ENCODE measurements around the gene GRK5.

GRK5 gene

DNA sequence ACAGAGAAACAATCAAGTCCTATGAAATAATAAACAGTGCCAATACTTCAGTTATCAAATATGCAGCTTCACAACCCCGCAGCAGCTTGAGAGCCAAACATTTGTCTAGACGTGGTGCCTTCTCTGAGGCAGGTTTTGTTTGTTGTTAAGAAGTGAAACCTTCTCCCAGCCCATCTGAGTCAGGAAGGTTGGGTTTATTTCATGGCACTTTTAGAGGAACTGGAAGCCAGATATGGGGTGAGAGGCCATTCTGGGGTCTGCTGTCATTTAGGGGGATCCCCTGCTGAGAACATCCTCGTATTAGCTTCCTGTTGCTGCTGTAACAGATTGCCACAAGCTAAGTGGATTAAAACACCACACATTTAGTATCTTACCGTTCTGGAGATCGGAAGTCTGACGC lies 113.6 kb downstream of the GRK5 start:
- DNase-seq = no peak

DNA sequence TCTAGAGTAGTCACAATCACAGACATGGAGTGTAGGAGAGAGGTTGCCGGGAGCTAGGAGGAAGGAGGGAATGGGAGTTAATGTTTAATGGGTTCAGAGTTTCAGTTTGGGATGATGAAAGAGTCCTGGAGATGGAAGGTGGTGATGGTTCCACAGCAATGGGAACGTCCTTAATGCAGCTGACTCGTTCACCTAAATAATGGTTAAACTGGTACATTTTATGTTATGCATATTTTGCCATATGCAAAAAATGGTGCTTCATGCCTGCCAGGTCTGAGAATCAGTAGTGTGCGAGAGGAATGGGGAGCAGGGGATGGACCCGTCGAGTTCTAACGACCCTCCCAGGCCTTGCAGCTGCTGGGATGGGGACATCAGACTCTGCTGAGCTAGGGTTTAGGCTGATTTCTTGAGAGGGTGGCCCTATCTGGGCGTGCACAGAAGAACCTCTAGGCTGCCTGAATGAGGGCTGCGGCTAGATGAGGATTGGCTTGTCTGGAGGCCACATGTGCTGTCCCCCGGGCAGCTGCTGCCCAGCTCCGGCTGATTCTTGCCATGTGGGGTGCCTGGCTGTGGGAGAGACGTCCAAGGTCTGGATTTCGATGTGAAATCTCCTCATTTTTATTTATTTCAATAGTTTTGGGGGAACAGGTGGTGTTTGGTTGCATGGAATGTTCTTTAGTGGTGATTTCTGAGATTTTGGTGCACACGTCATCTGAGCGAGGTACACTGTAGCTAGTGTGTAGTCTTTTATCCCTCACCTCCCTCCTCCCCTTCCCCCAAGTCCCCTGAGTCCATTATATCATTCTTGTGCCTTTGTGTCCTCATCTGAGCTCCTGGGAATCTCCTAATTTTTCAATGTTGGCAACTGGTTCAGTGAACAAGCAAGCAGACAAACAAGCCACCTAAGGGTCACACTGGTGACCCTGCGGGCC lies 116.0 kb downstream of the GRK5 start:
- no peak for DNase-seq

DNA sequence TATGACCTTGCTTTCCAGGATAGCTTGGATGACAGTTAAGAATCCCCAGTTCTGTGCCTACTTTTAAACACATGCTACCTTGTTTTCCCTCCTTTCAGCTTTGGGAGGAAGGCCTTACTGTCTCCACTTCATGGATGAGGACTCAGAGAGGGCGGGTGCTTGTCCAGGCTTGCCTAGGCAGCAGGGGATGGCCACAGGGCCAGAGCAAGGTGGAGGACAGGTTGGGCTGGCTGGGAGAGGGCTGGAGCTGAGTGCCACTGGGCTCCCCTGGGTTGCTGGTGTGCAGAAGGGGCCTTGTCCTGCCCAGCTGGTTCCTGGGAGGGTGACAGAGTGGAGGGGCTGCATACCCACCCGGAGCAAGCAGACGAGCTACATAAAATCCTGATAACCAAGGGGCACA lies 117.8 kb downstream of the GRK5 start:
- DNase-seq = peak in 1 of 2 experiments; percentile 35

DNA sequence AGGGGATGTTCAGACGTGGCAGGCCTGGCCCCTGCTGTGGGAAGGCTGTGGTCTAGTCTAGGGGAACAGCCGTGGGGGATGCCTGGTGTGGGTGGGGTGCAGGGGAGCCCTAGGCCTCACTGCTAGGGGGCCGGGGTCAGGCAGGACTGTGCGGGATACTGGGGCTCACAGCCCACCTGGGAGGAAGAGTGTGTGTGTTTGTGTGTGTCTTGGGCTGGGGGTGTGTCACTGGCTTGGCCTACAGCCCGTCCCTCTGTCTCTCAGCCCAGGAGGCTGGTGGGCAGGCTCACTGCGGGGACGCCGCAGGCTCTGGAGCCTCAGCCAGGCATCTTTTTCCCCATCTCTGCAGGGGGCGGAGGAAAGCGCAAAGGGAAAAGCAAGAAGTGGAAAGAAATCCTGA lies 118.8 kb downstream of the GRK5 start:
- no peak for DNase-seq

DNA sequence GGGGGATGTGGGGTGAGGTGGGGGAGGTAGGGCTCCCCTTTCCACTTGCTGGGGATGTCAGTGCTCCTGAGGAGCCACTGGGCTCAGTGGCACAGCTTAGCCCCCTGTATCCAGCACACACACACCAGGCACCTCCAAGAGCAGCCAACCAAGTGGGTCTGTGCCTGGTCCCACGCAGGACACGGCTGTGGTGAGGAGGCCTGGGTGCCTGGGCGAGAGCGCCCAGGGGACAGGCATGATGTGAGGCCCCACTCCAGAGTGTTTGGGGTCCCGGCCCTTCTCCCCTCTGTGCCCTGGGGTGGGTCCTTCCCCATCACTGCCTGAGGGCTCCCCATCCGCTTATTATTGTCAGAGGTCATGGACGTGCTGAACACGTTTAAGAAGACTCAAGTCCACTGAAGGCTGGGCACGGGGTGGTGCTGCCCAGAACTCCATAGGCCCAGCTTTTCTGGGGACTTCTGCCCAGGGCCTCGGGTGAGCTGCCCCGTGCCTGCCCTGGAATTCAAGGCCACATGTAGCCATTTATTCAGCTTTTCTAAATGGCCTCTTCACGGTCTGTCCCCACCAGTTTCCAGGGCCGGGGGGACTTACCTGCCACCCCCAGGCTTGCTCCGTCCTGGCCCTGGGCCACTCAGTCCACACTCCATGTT lies 119.8 kb downstream of the GRK5 start:
- no peak for DNase-seq

DNA sequence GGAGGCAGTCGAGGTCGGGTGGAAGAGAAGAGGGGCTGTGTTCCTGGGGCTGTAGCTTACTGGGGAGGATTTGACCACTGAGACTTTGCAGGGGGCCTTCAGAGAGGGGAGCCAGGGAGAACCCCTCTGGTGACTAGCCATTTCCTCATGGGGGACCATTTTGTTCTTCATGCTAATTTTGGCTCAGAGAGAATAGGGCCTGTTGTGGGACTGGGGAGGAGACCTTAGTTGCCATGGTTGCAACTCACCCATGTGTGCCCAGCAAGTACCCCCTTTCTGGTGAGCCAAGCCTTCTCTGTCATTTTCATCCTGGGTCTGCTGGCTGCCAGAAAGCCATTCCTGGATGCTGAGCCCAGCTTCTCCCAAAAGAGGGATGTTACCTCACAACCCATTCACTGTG lies 120.9 kb downstream of the GRK5 start:
- no peak for DNase-seq

DNA sequence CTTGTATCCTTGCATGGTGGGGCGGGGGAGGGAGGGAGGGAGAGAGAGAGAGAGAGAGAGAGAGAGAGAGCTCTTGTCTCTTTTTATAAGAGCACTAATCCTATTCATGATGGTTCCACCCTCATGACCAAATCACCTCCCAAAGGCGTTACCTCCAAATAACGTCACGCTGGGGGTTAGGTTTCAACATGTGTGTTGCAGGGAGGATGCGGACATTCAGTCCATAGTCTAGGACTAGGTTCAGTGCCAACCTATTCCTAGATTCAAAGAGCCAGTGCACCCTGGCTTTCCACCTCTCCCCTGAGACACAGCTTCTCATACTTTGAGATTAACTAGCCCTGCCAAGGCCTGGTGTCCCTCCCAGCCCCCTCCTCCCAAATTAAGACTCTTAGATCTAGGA lies 123.0 kb downstream of the GRK5 start:
- no peak for DNase-seq

DNA sequence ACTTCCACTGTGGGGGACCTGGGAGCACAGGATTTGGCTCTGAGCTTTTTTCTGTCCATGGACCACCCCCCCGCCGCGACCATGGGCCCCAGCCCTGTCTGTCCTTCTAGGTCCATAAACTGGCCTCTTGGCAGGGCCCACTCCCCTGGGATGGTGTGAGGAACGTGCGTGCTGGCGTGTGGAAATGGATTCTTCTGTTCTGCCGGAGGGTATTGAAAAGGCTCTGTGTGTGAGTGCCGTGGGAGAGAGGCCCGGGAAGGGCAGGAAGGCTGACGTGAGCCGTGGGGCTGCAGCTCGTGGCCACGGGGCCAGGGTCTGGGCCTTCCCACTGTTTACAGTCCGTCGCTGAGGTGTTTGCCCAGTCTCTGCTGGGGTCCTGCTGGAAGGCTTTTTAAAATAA lies 123.7 kb downstream of the GRK5 start:
- DNase-seq = no peak

DNA sequence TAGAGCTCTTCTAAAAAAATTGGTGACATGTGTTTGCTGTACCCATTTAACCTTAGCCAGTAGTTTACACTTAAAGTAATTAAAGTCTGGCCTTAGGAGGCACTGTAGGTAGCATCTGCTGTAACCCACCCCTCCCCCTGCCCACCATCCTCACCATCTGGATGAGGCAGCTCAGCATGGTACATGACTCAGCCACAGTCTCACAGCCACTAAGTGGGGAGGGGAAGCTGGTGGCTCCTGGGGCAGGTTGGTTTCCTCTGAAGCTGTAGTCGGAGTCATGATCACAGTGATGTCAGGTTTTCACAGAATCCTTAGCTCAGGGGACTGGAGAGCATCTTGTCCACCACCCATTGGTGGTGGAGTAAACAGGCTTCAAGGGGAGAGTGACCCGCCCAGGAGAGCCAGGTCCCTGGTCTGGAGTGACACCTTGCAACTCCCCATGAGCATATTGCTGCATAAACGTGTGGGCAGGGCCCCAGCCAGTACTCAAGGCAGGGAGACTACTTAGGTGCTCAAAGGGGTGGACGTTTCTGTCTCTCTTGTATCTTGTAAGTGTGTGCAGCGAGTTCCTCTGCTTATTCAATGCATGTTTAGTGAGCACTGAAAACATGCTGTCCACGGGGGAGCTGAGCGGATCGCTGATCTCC lies 125.9 kb downstream of the GRK5 start:
- no peak for DNase-seq

DNA sequence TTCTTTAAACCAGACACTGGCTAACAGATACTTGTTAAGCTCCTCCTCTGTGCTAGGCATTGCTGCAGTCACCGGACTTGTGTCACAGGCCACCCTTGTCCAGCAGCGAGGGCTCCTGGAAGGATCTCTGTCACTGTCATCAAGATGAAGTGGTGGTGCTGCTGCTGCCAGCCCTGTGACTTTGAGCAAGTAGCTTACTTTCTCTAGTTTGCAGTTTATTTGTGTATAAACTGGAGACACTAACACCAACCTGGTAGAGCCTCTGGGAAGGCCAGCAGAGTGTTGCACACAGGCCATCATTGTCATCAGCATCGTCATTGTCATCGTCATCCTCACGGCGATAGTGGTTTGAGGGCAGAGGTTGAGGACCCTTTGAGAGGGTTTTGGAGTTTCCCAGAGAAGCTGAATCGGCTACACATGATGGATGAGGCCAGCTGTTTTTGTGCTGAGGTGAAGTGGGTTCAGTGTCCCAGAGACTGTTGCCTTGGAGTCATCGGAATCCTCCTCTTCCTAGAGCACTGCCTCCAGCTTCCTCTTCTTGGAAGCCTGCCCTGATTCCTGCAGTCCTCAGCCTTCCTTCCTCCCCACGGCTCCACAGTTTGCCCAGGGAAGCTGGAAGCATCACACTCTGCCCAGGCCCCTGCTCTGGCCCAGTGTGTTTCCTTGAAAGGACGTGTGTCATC lies 128.4 kb downstream of the GRK5 start:
- no peak for DNase-seq

DNA sequence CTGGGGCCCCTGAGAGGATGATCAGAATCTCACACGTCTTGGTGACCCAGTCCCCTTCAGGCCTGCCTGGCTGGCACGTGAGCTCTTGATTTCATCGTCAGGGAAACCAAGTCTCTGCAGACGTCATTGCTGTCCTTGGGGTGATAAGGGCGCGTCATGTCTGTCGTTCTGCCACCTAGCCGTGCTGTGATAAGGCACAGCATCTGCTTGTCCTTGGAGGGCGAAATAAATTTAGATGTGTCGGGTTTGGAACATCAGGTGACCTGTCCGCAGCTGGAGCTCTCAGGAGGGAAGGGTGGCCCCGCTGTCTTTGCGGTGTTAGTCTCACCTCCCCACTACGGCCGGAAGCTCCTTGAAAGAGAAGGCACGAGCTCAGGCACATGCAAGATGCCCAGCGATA lies 129.2 kb downstream of the GRK5 start:
- no peak for DNase-seq

DNA sequence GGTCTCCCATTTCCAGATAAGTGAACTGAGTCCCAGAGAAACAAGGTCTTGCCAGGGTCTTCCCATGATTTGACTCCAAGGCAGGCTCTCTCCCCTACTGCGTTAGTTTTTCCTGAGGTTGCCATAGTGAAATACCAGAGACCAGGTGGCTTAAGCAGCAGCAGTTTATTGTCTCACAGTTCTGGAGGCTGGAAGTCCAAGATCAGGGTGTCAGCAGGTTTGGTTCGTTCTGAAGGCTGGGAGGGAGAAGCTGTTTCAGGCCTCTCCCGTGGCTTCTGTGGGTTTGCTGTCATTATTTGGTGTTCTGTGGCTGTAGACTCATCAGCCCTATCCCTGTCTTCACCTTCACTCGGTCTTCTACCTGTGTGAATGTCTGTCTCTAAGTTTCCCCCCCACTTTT lies 129.9 kb downstream of the GRK5 start:
- no peak for DNase-seq

DNA sequence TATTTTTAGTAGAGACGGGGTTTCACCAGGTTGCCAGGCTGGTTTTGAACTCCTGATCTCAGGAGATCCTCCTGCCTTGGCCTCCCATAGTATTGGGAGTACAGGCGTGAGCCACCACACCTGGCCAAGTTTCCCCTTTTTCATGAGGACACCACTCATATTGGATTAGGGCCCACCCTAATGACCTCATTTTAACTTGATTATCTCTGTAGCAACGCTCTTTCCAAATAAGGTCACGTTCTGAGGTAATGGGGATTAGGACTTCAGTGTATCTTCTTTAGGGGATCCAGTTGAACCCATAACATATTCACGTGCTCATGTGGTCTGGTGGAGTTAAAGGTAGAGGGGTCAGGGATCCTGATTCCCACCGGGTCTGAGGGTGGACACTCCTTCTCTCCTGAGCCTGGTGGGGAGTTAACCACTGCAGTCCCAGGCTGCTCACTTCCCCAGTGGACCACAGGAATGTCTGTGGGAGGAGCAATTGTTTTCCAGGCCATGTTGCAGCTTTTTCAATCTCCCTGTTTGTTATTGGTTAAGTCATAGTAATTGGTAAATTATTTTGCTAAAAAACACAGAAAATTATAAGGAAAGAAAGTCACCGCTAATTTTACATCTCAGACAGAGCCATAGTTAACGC lies 130.5 kb downstream of the GRK5 start:
- DNase-seq = no peak

DNA sequence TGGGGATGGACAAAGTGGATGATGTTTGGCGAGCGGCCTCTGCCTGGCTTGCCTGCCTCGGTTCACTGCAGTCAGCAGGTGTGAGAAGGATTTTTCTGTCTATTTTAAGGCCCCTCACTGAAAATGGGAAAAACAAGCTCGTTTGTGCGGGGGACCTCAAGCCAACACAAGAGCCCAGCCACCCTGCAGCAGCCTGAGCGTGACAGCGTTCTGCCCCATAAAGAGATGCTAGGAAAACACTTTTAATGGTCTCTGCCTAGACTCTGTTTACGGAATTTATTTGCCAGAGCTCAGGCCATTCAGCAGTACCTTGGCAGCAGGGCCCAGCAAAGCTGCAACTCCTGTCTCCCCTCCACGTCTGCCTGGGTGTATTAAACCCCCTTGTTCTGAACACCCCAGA lies 131.7 kb downstream of the GRK5 start:
- no peak for DNase-seq

DNA sequence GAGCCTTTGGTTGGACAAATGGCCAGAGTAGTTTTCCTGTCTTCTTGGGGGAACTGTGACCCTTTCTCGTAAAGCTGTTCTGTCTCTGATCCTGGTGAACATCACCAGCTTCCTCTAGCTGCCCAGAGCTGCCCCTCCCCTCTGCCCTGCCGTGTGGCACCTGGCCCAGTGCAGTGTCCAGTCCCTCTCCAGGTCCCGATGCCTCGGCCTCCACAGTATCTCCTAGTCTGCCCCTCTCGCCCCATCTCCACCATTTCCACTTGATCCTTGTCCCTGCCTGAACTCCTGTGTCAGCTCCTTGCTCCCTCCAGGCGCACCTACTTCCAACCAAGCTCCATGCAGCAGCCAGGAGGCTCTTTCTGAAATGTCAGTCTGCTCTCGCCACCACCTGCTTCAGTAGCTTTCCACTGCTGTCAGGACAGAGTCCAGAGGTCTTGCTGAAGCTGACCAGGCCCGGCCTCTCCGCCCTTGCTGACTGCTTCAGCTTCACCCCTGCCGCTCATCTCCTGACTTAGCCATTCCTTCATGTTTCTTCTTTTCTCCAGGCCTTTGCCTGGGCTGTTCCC lies 133.6 kb downstream of the GRK5 start:
- DNase-seq = no peak

DNA sequence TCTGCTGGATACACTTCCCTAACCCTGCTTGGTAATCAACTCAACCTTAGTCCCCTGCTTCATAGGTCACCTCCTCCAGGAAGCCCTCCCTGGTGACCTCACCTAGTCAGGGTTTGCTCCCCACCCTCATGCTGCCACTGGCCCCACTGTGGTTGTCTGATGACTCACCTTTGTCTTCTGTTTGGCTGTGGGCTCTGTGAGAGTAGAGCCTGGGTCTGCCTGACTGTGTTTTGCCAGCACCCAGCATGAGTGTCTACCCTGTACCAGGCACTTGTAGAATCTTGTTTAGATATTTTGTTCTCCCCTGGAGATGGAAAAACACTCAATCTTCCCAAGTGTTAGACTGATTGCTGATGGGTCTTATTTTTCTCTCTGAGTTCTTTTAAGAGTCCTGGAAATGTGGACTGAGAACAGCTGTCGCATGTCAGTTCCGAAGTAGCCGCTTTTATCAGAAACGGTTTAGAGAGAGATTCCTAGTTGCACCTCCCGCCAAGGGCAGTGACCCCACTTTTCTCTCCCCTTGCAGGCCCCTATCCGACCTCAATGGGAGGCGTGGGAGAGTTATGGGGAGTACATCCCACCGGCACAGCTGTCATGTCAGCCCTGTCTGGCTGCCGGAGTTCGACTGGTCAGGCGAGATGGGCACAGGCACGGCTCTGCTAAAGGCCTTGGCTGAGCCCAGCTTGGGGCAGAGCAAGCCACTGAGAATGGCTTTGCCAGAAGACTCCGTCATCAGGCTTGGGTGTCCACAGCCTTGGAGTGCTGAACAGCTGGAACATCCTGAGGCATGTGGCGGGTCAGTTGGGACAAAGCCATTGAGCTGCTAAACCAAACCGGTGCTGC lies 134.3 kb downstream of the GRK5 start:
- DNase-seq = no peak

DNA sequence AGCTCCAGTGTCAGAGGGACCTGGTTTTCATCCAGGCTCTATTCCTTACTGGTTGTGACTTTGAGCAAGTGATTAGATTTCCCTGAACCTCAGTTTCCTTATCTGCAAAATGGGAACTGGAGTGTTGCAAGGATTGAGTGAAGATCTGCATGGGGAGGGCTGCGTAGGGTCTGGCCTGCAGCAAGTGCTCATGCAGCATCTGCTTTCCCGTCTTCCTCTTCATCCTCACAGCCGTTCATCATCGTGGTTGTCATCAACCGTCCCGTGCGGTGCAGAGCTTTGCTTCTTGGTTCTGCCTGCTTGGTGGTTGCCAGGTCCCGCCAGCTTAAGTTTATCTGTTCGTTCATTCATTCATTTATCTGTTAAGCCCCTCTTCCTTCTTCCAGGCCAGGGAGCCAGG lies 135.0 kb downstream of the GRK5 start:
- no peak for DNase-seq

DNA sequence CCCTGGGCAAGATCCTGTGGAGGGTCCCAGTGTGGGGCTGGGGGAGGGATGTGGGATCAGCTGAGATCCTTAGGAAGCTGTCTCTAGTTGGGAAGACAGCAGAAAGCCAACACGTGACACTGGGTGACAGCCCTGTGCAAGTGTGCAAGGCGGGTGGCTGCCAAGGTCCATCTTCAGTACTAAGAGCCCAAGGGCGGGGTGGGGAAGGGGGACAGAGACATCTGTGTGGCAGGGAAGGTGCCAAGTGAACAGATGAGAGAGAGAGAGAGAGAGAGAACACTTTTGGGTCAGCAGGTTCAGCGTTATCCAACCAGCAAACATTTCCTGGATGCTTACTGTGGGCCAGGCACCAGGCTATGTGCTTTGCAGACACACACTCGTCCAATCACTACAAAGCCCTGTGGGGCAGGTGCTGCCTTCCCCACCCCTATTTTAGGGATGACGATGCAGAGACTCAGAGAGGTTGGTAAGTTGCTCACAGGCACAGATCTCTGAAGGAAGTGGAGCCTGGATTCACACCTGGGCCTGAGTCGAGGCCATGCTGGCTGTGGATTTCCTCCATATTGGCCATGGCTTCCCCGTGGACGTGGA lies 135.7 kb downstream of the GRK5 start:
- DNase-seq = no peak

DNA sequence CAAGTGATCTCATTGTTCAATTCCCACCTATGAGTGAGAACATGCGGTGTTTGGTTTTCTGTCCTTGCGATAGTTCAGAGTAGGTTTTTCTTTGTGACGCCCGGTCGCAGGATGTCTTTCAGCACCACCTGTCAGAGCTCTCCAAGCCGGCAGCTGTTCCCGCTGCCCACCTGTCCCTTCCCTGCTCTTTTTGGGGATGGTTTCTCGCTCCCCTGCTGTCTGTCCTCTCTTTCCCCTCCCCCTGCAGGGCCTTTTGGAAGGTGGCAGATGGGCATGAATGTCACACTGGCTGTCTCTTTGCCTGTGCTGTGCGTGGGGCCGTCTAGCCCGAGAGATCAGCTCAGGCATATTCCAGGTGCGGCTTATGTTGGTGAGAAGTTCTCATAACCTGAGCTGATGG lies 137.0 kb downstream of the GRK5 start:
- no peak for DNase-seq

DNA sequence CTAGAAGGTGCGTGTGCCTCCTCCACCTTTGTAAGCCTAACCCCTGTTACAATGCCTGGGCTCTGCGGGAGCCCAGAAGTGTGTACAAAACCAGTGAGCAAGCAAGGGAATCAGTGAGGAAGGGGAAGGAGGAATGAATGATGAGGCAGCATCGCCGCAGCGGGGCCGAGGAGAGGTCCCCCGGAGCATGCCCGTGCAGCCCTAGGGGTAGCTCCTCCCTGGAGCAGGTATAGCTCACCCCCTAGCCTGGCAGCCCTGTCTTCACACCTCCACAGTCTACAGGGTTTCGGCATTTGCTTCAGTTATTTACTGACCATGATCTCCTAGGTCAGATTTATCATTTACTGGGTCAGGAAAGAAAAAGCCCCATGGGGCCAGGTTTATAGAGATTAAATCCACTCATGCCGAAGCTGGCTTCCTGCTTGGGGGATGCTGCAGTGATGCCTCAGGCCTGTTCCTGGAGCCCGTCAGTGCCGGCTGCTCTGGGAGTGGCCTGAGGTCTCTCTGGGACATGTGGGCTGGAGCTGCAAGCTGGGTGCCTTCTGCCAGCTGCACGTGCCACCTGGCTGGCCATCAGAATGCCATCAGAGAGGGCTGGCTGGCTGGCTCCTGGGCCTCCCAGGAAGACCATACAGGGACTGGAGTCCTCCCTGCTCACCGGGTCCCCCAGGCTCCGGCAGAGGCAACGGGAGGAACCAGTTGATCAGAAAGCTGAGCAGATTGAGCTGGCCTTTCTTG lies 138.9 kb downstream of the GRK5 start:
- no peak for DNase-seq
